HL-60 (cell line): ENCODE data around the gene FAM53B.

Experiments
- DNase-seq, 2 experiments: peaks; one replicate each; pipeline ENCODE4 v3.0.0-alpha.2; 2010 to 2020; ENCODE audit warnings: low read depth in 1 of 2, low spot score in 1 of 2
- H3K27ac ChIP-seq: fragments of 250-450 bp; sonication (Bioruptor Pico); replicated peaks from 2 replicates; pipeline ENCODE4 v1.5.1; 2020; ENCODE audit warnings: mild to moderate bottlenecking, moderate library complexity
- H3K27me3 ChIP-seq: fragments of 250-450 bp; sonication (Bioruptor Pico); 2 replicates; pipeline ENCODE4 v1.5.1; 2021; ENCODE audit warnings: mild to moderate bottlenecking, moderate library complexity; ENCODE audit not compliant: insufficient read depth, poor library complexity, severe bottlenecking
- H3K4me3 ChIP-seq: replicated peaks from 2 replicates; pipeline ENCODE4 v1.5.1; 2011; ENCODE audit warnings: mild to moderate bottlenecking, control low read depth, low read length; ENCODE audit not compliant: insufficient read depth
- CTCF ChIP-seq: IDR thresholded peaks from one replicate; pipeline ENCODE4 v1.5.1; 2011; ENCODE audit warnings: low read length, control low read depth, inconsistent platforms; ENCODE audit not compliant: insufficient read depth
- GABPA ChIP-seq: IDR thresholded peaks from 2 replicates; pipeline ENCODE4 v1.6.1; 2012; ENCODE audit warnings: low read depth
- POLR2AphosphoS5 ChIP-seq: IDR thresholded peaks from 2 replicates; pipeline ENCODE4 v1.6.1; 2012; ENCODE audit warnings: low read depth
- REST ChIP-seq: IDR thresholded peaks from 2 replicates; pipeline ENCODE4 v1.6.1; 2012; ENCODE audit warnings: low read depth; ENCODE audit not compliant: insufficient replicate concordance
- SPI1 ChIP-seq: IDR thresholded peaks from 2 replicates; pipeline ENCODE4 v1.6.1; 2012; ENCODE audit warnings: low read depth, mild to moderate bottlenecking, borderline replicate concordance

The FAM53B gene

GRCh38 chr10:124677293-124677699, 66.9 kb downstream of the FAM53B start:
- Histone ChIP-seq H3K27me3 (no peaks in the 10 kb centered on the region), H3K4me3 (no peak overlapping the region), H3K27ac (no peak overlapping the region)
- no peak for TF ChIP-seq GABPA
- TF ChIP-seq POLR2AphosphoS5 = no peak
- no peak for TF ChIP-seq REST
- no peak for TF ChIP-seq SPI1
- no peak for TF ChIP-seq CTCF
- DNase-seq = no peak

- TF ChIP-seq POLR2AphosphoS5 (0 out of 2 replicates have a peak, but pooled peaks have one; percentile 22), CTCF (no peak)
- H3K4me3 ChIP-seq = no peak overlapping the region
- no peaks in the 10 kb centered on the region for H3K27me3 ChIP-seq
- no peak overlapping the region for H3K27ac ChIP-seq
- peak in 1 of 2 experiments; percentile 20 for DNase-seq
Observed at GRCh38 chr10:124676416-124677062, 67.6 kb downstream of the FAM53B start.

- TF ChIP-seq GABPA (no peak), POLR2AphosphoS5 (no peak), SPI1 (no peak), CTCF (no peak), REST (no peak)
- Histone ChIP-seq H3K27me3 (no peaks in the 10 kb centered on the region), H3K4me3 (no peak overlapping the region), H3K27ac (no peak overlapping the region)
- DNase-seq = no peak
Observed at GRCh38 chr10:124675824-124676223, 68.4 kb downstream of the FAM53B start.

- no peak for DNase-seq
- TF ChIP-seq SPI1 = no peak
- TF ChIP-seq POLR2AphosphoS5 = no peak
- TF ChIP-seq CTCF = no peak
- no peak for TF ChIP-seq GABPA
- TF ChIP-seq REST = no peak
- Histone ChIP-seq H3K27ac (no peak overlapping the region), H3K27me3 (no peaks in the 10 kb centered on the region), H3K4me3 (no peak overlapping the region)
Observed at GRCh38 chr10:124675261-124675660, 68.9 kb downstream of the FAM53B start.
